Raji (cell line): ENCODE measurements around the gene PRTG.

ENCODE experiments used
- POLR2A ChIP-seq: IDR thresholded peaks from 2 replicates; pipeline ENCODE4 v1.6.1; 2011; ENCODE audit warnings: low read depth, low read length, control low read depth; ENCODE audit not compliant: insufficient read depth

Gene PRTG

GRCh38 chr15:55768670-55769185 lies 25.8 kb upstream of the PRTG start:
- no peak for TF ChIP-seq POLR2A

- TF ChIP-seq POLR2A = no peak
Observed at GRCh38 chr15:55766676-55767075, 23.7 kb upstream of the PRTG start.

GRCh38 chr15:55764398-55764797 lies 21.4 kb upstream of the PRTG start:
- no peak for TF ChIP-seq POLR2A

GRCh38 chr15:55758580-55758986 lies 15.6 kb upstream of the PRTG start:
- TF ChIP-seq POLR2A = no peak

GRCh38 chr15:55750706-55751105 lies 7.8 kb upstream of the PRTG start:
- TF ChIP-seq POLR2A = no peak

- TF ChIP-seq POLR2A = no peak
Observed at GRCh38 chr15:55743729-55744655, 1.0 kb upstream of the PRTG start.

- no peak for TF ChIP-seq POLR2A
Observed at GRCh38 chr15:55742498-55742926, 440 bp downstream of the PRTG start.

- TF ChIP-seq POLR2A = no peak
Observed at GRCh38 chr15:55741833-55742497, 987 bp downstream of the PRTG start.

GRCh38 chr15:55740981-55741832 lies 1.7 kb downstream of the PRTG start:
- no peak for TF ChIP-seq POLR2A

GRCh38 chr15:55740359-55740878 lies 2.5 kb downstream of the PRTG start:
- TF ChIP-seq POLR2A = no peak

- TF ChIP-seq POLR2A = no peak
Observed at GRCh38 chr15:55739641-55740040, 3.3 kb downstream of the PRTG start.

- no peak for TF ChIP-seq POLR2A
Observed at GRCh38 chr15:55738715-55739114, 4.2 kb downstream of the PRTG start.

GRCh38 chr15:55737373-55737772 lies 5.6 kb downstream of the PRTG start:
- no peak for TF ChIP-seq POLR2A

GRCh38 chr15:55736756-55737155 lies 6.2 kb downstream of the PRTG start:
- TF ChIP-seq POLR2A = no peak

- no peak for TF ChIP-seq POLR2A
Observed at GRCh38 chr15:55734641-55735040, 8.3 kb downstream of the PRTG start.
